ENCODE results near the gene PARP11. TPM values are rescaled to one million over a fixed set of nuclear protein-coding genes. Genes with fewer than 3 reads are reported as not detected.

Gene PARP11
- total RNA-seq, 1 donor from 2014 or later: 28.3 TPM

- H3K27me3 Mint-ChIP-seq: no peaks in the 10 kb centered on the region
- no peak overlapping the region for H3K27ac Mint-ChIP-seq
- TF ChIP-seq, protein P1, sequence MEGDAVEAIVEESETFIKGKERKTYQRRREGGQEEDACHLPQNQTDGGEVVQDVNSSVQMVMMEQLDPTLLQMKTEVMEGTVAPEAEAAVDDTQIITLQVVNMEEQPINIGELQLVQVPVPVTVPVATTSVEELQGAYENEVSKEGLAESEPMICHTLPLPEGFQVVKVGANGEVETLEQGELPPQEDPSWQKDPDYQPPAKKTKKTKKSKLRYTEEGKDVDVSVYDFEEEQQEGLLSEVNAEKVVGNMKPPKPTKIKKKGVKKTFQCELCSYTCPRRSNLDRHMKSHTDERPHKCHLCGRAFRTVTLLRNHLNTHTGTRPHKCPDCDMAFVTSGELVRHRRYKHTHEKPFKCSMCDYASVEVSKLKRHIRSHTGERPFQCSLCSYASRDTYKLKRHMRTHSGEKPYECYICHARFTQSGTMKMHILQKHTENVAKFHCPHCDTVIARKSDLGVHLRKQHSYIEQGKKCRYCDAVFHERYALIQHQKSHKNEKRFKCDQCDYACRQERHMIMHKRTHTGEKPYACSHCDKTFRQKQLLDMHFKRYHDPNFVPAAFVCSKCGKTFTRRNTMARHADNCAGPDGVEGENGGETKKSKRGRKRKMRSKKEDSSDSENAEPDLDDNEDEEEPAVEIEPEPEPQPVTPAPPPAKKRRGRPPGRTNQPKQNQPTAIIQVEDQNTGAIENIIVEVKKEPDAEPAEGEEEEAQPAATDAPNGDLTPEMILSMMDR (IDR thresholded peaks at IDR 0.05; ENCODE audit: unreplicated experiment): no peak
- no peak for DNase-seq (ENCODE audit: low spot score, unreplicated experiment)
- H3K4me3 Mint-ChIP-seq (ENCODE audit: low read depth): no peak overlapping the region
- peaks cover 19% of the 10 kb centered on the region for H3K36me3 Mint-ChIP-seq (ENCODE audit: insufficient read depth)
- peaks cover 6% of the 10 kb centered on the region for H3K4me1 Mint-ChIP-seq (ENCODE audit: low read depth)
- H3K9me3 Mint-ChIP-seq (ENCODE audit: low read depth): no peaks in the 10 kb centered on the region
Observed at GRCh38 chr12:3827301-3828000, 45.7 kb downstream of the PARP11 start.

DNA sequence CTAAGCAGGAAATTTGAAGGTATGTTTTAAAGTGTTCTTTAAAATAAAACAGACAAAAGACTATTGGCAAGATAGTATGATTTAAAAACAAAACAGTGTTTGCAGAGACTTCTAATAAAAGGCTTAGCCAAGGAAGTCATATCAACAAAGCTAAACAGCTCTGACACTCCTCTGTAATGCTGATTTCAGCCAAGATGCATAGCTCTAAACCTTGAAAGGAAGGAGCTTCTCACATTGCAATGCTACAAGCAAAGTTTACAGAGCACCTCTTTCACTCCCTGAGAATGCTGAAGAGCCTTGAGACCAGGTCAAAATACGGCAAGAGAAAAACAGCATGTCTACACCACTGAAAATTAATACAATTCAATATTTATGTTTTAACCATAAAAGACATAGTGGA, 51.8 kb downstream of the PARP11 start:
- Mint-ChIP-seq H3K9me3 (ENCODE audit: low read depth) (no peaks in the 10 kb centered on the region), H3K36me3 (ENCODE audit: insufficient read depth) (peaks cover 21% of the 10 kb centered on the region), H3K4me3 (ENCODE audit: low read depth) (no peak overlapping the region), H3K27me3 (no peaks in the 10 kb centered on the region), H3K27ac (no peak overlapping the region), H3K4me1 (ENCODE audit: low read depth) (no peaks in the 10 kb centered on the region)
- TF ChIP-seq, protein P1 (IDR thresholded peaks at IDR 0.05; ENCODE audit: unreplicated experiment): no peak
- DNase-seq (ENCODE audit: low spot score, unreplicated experiment): no peak

DNA sequence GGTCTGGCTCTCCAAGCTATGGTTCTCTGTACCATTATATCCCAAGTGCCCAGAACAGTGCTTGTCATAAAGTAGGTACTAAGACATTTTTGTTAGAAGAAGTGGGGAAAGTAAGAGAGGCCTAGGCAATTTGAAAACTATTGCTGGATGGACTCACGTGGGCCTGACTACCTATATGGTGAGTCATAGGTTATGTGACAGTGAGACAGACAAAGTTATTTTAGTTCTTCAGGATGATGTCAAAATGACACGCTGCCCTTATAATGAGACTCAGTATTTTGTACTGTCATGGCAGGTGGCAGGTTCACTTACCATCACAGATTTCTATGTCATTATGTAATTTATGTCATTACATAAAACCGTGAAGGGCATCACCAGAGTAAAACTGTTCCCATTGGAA, 53.1 kb downstream of the PARP11 start:
- no peaks in the 10 kb centered on the region for H3K27me3 Mint-ChIP-seq
- H3K36me3 Mint-ChIP-seq (ENCODE audit: insufficient read depth): peaks cover 17% of the 10 kb centered on the region
- no peaks in the 10 kb centered on the region for H3K4me1 Mint-ChIP-seq (ENCODE audit: low read depth)
- H3K4me3 Mint-ChIP-seq (ENCODE audit: low read depth): no peak overlapping the region
- DNase-seq (ENCODE audit: low spot score, unreplicated experiment): no peak
- H3K27ac Mint-ChIP-seq: no peak overlapping the region
- TF ChIP-seq, protein P1 (IDR thresholded peaks at IDR 0.05; ENCODE audit: unreplicated experiment): no peak
- H3K9me3 Mint-ChIP-seq (ENCODE audit: low read depth): no peaks in the 10 kb centered on the region

- Mint-ChIP-seq H3K9me3 (ENCODE audit: low read depth) (no peaks in the 10 kb centered on the region), H3K36me3 (ENCODE audit: insufficient read depth) (peaks cover 15% of the 10 kb centered on the region)
Observed at GRCh38 chr12:3816266-3816665, 56.9 kb downstream of the PARP11 start.

DNA sequence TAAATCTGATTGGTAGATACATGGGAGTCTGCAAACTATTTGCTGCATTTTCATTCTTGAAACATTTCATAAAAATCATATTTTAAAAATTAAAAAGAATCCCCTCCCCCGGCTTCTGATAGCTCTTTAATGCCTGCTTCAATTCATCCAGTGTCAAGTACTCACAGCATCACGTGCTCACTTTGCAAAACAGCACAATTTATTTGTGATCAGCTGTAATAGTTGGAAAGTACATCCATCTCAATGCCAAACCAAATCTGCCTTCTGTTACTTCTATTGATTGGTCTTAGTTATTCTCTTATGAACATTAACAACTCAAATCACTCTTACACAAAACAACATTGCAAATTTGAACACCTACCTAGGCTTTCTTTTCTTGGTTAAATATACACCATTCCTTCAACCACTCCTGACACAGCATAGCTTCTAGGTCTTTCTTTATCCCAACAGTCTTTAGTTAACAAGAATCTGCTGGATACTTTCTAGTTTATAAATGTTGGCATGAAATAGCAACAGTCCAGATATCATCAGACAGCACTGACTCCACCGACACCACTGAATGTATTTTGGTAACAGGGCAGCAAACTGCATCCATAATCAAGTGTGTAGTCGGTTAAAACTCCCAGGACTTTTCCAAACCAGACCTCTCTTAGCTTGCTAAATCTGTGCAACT, 58.0 kb downstream of the PARP11 start:
- no peak for DNase-seq (ENCODE audit: low spot score, unreplicated experiment)
- Mint-ChIP-seq H3K4me3 (ENCODE audit: low read depth) (no peak overlapping the region), H3K36me3 (ENCODE audit: insufficient read depth) (peaks cover 15% of the 10 kb centered on the region), H3K9me3 (ENCODE audit: low read depth) (no peaks in the 10 kb centered on the region), H3K4me1 (ENCODE audit: low read depth) (no peaks in the 10 kb centered on the region), H3K27ac (no peak overlapping the region), H3K27me3 (no peaks in the 10 kb centered on the region)
- TF ChIP-seq, protein P1 (IDR thresholded peaks at IDR 0.05; ENCODE audit: unreplicated experiment): no peak

More at GRCh38 chr12:3816266-3816665, 56.9 kb downstream of the PARP11 start:
- no peak for DNase-seq (ENCODE audit: low spot score, unreplicated experiment)
- TF ChIP-seq, protein P1 (IDR thresholded peaks at IDR 0.05; ENCODE audit: unreplicated experiment): no peak
- Mint-ChIP-seq H3K4me3 (ENCODE audit: low read depth) (no peak overlapping the region), H3K27me3 (no peaks in the 10 kb centered on the region), H3K27ac (peak overlapping the region; percentile 26), H3K4me1 (ENCODE audit: low read depth) (no peaks in the 10 kb centered on the region)

Measured in progenitor cell of endocrine pancreas (in vitro differentiated cells).